Activated CD4-positive, alpha-beta T cell treated with anti-CD3 and anti-CD28 coated beads, Interleukin-2, amount 50 U/mL, for 4 hours (primary cell): ENCODE data around the gene DISC1.

Experiments used
- DNase-seq, 2 experiments: peaks; one replicate each; pipeline ENCODE4 v3.0.0-alpha.2; 2020

The DISC1 gene

DNA sequence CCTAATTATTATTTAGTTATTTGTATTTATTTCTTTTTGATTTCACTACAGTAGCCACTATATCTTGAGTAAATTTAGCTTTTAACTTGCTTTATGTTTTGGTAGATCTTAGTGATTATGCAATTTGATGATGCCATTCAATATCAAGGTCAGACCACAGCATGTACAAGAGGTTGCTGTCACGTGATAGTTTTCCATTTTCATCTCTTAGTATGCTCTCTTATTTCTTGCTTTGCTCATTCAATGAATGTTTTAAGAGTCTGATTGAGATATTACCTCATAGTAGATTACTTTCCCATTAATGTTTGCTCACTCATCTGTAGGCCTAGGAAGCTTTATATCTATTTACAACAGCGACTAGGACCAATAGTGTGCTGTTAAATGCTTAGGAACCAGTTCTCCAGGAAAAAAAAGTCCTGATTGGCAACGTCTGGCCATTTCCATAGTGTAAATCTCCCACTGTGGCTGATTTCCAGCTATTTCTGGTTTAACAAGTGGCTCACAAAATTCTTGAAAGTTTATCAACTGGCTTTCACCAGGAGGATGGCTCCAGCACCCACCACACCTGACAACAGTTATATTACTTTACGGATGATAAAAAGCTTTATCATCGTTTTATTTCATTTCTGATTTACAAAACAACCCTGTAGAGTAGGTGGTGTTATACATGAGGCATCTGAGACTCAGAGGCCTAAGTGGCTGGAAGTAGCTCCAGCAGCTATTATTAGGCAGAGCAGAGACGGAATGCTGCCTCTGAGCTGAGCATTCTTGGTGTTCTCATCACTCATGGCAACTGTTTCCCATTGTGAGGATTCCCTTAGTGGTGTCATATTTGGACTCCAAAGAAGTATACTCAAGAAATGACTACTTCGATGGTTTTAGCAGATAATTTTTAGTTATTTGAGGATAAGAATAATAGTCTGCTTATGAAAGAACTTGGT is 235.2 kb downstream of the DISC1 start:
- DNase-seq, result no peak

DNA sequence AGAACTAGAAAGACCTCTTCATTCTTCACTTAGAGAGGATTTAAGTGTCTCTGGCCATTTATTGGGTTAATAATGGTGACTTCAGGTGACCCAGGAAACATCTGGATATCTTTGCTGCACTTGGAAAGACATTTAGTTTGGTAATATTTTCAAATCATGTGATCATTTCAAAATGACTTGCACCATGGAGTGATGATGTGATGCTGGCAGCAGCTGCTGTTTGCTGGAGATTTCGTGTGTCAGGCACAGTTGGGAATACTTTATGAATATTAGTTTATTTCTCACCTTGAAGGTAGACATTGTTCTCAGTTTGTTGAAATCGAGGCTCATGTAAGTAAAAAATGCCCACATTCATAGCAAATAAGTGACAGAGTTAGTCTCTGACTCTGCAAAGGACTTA is 236.0 kb downstream of the DISC1 start:
- no peak for DNase-seq

DNA sequence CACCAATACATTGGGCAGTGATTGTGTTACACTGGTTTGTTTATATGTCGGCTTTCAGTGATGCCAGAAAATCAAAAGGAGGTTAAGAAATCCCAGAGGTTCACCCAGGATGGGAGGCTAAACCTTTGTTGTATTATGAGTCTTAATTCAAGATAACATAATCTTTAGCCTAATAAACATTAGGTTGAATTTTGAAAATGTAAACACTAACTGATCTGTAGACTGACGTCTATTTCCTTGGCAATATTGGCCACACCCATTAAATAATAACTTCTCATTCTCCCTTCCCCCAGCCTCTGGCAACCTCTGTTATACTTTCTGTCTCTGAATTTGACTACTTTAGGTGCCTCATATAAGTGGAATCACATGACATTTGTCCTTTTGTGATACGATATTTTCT is 238.7 kb downstream of the DISC1 start:
- DNase-seq, result no peak

DNA sequence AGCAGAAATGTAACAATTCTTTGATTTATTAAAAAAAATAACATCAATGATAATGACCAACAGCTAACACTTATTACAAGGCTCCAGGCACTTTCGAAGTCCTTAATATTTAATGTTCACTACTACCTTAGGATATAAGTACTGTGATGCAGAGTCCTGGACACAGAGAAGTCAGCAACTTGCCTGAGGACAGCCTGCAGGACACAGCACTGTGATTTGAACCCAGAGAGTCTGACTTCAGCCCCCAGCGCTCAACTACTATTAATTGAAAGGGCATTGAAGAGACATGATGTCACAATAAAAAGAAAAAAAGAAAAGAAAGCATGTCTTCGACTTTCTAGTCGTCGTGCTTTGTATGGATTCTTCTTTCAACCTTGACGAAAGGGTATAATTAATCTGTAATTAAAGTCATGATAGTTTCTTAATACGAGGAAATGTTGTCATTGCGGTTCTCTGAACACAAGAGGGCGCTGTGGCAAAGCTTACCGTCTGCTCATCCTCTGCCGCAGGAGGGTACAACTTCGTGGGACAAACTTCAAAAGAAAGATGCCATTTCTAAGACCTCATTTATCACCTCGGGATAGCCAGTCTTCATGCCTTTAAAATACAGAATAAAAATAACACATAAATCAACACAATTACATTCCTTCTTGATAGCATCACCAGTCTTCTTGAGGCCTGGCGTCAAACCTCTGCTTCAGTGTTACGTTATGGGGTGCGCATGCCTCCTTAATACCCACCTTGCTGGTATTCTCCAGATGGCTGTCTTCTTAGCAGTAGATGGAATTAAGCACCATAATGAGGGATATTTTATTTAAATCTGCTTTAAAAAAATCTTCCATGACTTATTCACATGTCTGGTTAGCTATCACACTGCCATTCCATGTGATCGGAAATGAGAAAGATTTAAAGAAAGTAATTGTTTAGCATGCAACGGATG is 240.1 kb downstream of the DISC1 start:
- peak; percentile 36 to 38 for DNase-seq

DNA sequence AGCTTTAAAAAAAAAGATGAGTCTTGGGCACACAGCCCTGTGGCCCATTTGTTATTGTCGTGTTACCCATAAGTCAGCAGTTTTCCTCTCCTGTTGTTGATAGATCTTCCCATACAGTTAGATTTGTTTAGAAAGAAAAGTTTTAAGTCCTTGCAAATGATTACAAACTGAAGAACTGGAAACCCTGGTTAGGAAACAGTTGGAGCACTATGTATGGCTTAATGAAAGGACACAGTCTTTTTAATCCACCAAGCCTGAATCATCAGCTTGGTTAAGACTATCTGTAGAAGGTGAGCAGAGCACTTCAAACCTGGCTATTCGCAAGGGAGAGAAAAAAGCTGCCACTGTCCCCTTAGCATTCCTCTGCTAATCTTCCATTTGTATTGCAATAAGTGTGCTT is 241.0 kb downstream of the DISC1 start:
- no peak for DNase-seq

DNA sequence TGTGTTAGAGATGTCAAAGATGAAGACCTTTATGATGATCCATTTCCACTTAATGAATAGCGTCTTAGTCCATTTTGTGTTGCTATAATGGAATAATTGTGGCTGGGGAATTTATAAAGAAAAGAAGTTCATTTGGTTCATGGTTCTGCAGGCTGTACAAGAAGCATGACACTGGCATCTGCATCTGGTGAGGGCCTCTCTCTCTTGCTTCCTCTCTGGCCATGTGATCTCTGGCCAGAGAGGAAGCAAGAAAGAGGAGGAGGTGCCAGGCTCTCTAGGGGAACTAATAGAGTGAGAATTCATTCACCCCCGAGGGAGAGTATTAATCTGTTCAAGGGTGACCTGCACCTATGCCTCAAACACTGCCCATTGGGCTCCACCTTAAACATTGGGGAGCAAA is 242.8 kb downstream of the DISC1 start:
- no peak for DNase-seq

DNA sequence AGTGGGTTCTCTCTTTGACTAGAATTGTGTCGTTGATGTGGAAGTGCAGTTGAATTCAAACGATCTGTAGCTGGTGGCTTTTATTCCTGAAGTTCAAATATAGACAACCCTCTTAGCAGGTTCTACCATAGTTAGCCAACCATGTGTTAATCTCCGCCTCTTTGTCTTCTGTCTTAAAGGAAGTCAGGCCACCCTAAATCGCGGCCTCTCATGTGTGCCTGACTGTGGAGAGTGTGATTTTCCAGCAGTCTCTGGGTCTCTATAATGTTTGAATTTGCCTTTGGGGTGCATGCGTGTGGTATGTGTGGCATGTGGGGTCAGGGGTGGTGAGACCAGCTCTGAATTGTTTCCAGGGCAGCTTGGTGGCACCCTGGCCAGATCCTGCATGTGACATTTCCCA is 244.9 kb downstream of the DISC1 start:
- DNase-seq, result no peak

DNA sequence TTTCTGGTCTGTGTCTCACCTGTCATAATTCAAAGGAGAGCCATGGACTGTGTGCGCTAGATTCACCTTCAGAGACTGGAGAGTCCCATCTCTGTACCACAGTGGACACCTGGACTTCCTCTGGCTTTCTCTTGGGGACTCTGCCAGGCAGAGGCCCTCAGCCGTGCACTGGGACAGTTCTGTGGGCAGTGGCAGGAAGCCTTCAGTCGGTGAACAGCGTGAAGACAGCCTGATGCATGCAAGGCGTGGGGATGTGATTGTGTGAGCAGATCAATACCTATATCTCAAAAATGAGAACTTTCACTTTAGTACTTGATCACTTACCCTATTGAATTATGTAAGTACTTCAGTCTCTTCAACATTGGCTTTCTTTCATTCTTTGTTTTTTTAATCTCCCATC is 245.3 kb downstream of the DISC1 start:
- DNase-seq, result no peak

DNA sequence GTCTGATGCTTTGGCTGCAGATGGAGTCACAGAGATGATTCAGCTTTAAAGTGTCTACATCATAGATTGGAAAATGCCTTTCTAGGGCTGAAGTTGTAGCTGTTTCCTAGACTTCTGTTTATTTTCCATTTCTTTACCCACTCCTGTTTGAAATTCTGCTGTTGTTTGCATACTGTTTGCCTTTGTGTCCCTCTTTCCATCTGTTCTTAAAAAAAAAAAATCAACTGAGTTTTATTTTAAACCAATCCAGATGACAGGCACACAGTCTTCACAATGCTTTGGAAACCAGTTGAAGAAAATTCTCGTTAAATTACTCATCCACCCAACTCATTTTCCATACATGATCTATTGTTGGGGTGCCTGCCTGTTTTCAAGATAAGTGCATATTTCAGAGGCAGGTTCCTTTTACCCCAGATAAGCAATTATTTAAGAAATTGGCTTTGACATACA is 245.9 kb downstream of the DISC1 start:
- no peak for DNase-seq

DNA sequence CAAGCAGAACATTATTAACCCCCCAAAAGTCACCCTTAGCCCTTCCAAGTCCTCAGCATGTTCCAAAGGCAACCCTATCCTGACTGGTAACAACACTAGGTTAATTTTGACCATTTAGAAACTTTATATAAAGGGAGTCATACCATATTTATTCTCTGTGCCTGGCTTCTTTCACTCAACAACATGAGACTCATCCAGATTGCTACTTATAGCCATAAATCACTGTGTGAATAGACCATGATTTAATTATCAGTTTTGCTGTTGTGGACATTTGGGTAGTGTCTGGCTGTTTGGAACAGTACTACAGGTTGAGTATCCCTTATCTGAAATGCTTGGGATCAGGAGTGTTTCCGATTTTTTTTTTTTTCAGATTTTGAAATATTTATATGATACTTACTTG is 252.1 kb downstream of the DISC1 start:
- DNase-seq, result no peak

DNA sequence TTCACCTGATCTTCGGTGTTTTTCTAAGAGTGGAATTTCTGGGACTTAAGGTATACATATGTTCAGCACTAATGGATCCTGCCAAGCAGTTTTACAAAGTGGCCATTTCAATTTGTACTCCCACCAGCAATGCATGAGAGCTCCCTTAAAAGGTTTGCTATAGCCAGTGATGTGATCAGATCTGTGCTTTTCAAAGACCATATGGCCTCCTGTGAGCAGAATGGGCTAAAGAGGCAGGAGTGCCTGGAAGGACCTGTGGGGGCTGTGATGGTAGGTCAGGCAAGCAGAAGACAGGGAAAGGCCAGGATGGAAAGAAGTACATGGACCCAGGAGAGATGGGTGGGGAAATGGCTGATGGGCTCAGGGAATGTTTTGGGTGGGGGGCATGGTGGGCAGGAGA is 252.7 kb downstream of the DISC1 start:
- DNase-seq, result no peak

DNA sequence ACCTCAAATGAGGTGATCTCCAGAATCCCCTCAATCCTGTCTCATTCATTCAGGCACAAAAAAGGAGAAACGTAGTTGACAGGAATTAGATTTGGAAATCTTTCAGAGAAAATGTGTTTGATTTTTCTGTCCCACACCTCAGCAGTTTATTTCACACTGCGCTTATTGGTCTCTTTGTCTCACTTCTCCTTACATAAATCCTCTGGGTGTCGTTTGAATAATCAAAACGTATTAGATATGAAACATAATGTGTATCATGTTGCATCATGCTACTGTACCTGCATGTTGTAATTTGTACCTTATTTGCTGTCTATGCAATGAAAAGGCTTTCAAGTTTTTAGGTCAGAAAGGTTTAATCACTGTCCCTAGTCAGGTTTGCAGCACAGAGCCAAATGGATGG is 255.7 kb downstream of the DISC1 start:
- DNase-seq, result no peak

DNA sequence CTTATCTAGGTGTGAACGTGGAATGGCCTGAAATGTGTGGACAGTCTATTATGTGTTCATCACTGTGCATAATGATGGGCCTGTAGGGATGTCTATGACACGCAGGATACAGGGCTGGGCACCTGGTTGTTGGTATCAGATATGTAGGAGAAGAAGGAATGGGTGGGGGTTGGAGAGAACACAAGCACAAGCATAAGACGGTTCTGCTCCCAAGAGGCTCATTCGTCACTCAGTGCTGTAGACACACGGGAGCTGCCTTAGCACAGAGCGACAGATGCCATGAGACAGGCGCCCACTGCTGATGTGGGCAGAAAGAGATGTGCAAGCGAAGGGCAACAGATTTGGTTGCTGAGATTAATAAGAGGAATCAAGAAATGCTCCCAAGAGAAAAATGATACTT is 256.2 kb downstream of the DISC1 start:
- DNase-seq, result no peak

DNA sequence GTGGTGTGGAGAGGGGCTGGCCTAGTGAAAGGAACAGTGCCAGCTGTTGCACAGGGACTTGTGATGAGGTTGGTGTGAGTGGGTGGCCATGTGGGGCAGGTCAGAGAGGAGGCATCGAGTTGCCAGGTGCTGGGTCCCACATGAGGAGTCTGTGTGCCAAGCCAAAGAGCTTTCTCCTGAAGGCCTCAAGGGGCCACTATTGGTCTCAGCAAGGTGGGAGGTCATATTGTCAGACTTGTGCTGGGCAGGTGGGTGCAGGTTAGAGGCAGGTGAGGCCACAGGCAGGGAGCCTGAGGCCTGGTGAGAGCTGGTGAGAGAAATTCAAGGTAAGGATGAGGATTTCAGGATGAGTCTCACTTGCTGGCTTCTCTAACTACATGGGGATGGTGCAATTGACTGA is 256.8 kb downstream of the DISC1 start:
- no peak for DNase-seq

DNA sequence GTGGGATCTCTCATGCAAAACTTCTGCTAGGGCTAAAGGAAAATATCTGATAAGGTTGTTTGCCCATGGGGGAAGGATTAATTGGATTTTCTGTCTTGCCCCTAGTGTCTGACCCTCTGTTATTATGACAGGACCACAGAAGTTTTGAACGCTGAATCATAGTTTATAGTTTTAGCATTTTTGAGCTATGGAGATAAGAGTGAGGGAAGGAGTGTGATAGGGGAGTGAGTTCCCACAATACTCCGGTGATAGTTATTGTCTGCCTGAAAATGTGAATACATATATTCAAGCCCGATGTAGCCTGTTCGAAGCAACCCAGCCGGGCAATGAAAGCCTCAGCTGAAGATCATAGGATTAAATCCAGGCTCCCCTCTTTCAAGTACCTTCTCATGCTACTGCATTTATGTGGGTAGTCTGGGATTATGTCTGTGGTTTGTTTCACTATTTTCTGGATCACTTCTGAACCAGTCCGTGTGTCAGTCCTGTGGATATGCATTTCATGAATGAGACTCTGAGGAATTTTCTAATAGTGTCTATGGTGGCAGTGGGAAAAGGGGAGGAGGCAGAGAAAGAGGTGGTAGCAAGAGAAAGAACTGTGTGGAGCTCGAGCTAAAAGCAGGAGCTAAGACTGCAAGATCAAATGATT is 258.7 kb downstream of the DISC1 start:
- no peak for DNase-seq

DNA sequence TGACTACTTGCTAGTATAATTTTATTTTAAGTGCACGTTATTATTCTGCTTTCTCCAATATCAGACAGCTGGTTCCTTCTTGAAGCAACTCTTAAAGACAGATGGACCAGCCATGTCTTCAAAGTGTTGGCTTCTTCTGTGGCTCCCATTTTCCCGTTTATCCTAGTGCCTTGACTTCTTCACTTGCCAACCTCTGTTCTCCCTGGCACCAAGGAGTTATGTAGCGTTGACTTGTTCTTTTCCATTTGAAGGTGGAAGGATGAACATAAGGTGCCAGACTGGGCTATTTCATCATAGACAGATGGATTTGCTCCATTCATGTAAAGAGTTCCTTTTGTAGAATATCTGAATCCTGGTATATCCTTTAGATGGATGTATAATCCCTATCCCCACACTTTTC is 260.6 kb downstream of the DISC1 start:
- no peak for DNase-seq

DNA sequence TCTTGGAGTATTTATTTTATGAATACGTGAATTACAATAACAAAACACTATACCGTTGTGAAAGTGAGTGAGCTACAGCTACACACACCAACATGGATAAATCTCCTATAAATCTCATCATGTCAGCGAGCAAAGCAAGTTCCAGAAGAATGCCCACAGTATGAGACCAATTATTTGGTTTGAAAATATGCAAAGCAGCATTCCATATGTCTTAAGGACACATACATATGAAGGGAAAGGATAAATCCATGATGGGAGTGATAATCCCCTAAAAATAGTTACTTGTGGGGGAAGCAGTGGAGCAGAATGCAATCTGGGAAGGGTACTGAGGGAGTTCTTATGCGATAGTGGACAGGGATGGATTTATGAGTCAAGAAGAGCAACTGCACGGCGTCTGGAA is 261.3 kb downstream of the DISC1 start:
- no peak for DNase-seq

DNA sequence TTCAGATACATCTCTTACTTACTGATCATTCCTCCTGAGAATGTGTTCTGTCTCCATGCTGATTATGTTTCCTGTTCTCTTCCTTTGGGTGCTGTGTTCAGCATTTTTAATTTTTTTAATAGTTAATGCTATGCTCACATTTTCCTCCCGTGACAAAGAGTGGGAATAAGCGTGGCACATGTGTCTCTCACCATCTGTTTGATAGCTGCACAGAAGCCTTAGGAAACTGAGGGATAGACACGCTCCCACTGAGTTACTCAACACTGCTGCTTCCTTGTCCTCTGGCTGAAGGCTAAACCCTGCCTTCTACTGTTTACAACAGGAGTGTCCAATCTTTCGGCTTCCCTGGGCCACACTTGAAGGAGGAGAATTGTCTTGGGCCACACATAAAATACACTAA is 264.2 kb downstream of the DISC1 start:
- DNase-seq, result no peak

DNA sequence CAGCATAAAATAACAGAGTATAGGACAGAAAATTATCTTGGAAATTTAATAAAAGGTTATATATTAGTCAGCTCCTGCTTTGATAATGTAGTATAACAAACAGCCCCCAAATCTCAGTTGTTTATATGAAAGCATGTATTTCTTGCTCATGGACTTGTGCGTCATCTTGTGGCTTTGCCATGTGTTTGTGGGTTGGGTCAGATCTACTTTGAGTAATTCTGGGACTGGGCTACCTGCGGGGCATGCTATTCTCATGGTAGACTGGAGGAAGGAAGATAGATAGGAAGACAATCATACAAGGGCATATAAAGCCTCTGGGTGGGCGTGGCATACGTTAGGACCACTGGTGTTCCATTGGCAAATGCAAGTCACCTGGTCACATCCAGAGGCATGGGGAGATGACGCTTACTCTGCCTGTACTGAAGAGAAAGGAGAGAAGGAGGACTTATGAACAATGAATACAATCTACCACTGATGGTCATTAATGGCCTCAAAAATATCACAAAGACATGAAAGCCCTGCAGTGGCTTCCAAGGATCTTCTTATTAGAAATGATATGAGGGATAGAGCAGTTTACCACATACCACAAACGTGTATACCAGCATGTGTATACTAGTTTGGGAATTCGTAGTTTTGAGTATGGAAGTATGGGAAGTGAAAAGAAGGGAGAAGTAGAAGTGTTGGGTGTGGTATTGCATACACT is 267.0 kb downstream of the DISC1 start:
- DNase-seq, result no peak

DNA sequence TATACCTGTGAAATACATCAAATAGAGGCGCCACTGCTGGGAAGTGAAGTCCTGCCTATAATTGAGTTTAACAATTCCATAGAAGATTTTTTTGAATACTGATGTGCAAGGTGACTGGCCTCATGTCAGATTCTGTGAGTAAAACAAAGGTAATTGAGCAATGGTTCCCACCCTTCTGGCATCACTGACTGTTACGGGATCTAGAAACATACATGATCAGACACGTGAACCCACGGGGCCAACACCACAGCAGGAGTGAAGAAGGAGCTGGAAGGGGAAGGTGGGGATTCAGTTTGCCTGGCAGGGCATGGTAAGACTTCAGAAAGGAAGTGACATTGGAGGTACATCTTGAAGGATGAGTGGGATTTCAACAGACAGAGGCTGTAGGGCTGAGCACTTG is 270.2 kb downstream of the DISC1 start:
- no peak for DNase-seq

DNA sequence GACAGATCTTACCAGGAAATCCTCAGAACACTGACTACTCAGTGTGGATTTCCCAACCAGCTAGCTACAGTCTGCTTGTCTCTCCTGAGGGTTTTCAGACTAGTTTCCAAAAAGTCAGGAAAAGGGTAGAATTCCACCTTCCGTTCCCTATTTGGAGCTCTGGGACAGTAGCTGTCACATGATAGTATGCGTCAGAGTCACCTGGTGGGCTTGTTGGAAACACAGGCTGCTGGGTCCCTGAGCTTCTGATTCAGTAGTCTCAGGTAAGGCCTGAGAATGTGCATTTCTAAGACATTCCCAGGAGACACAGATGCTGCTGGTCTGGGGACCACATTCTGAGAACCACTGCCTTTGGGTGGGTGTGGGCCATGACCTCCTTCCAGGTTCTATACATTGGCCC is 272.5 kb downstream of the DISC1 start:
- no peak for DNase-seq

DNA sequence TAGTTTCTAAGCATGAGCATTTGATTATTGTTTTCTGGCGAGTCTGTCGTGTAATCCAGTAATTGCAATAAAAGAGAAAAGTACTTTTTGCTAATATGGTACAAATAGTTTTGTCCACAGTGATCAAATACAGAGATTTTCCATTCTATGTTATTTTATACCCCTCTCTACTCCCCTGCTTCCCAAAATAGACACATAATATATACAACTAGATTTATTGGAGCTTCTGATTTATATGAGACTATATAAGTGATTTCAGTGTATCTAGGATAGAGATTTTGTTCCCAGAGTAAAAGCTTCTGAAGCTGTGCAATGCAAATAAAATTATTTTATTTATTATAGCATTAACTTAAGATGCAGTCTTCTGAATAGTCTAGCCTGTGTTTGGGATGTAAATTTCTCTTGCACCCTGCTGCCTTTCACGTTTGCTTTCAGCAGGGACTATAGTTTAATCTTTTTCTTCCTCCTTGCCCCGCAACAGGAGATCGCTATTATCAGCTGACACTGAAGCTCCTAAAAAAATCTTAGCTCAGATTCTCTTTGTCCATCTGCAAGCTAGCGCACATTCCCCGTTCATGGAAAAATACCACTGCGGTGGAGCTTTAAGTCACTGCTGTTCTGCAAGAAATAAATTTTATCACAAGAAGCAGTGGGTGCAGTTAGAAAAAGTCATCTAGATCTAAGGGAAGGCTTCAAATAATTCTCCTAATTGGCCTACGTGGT is 273.3 kb downstream of the DISC1 start:
- DNase-seq, result no peak
